ENCODE measurements around the gene CERS6.

The CERS6 gene

DNA sequence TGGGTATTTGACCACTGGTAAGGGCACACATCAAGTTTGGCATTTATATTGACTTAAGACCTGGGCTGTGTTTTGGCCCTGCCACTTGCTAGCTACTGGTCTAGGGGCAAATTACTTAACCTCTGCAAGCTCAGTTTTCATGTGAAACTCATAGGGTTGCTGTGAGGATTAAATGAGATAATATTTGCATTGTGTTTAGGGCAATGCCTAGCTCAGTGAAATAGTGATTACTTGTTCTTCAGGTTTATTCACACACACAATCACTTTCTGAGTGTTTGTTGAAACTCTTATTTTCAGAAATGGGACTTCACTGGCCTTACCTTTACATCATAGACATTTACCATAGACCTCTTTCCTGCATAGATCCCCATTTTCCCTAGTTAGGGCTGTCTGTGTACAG, 12.3 kb downstream of the CERS6 start (continued):
- TF ChIP-seq, protein P1, sequence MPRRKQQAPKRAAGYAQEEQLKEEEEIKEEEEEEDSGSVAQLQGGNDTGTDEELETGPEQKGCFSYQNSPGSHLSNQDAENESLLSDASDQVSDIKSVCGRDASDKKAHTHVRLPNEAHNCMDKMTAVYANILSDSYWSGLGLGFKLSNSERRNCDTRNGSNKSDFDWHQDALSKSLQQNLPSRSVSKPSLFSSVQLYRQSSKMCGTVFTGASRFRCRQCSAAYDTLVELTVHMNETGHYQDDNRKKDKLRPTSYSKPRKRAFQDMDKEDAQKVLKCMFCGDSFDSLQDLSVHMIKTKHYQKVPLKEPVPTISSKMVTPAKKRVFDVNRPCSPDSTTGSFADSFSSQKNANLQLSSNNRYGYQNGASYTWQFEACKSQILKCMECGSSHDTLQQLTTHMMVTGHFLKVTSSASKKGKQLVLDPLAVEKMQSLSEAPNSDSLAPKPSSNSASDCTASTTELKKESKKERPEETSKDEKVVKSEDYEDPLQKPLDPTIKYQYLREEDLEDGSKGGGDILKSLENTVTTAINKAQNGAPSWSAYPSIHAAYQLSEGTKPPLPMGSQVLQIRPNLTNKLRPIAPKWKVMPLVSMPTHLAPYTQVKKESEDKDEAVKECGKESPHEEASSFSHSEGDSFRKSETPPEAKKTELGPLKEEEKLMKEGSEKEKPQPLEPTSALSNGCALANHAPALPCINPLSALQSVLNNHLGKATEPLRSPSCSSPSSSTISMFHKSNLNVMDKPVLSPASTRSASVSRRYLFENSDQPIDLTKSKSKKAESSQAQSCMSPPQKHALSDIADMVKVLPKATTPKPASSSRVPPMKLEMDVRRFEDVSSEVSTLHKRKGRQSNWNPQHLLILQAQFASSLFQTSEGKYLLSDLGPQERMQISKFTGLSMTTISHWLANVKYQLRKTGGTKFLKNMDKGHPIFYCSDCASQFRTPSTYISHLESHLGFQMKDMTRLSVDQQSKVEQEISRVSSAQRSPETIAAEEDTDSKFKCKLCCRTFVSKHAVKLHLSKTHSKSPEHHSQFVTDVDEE (CRISPR knock-in tag; IDR thresholded peaks at IDR 0.05) = no peak
- TF ChIP-seq TCF4 (CRISPR knock-in tag; IDR thresholded peaks at IDR 0.05; ENCODE audit: borderline replicate concordance) (no peak), ZC3H10 (CRISPR knock-in tag; IDR thresholded peaks at IDR 0.05) (no peak), PPARA (CRISPR knock-in tag; IDR thresholded peaks at IDR 0.05; ENCODE audit: borderline replicate concordance) (no peak)

DNA sequence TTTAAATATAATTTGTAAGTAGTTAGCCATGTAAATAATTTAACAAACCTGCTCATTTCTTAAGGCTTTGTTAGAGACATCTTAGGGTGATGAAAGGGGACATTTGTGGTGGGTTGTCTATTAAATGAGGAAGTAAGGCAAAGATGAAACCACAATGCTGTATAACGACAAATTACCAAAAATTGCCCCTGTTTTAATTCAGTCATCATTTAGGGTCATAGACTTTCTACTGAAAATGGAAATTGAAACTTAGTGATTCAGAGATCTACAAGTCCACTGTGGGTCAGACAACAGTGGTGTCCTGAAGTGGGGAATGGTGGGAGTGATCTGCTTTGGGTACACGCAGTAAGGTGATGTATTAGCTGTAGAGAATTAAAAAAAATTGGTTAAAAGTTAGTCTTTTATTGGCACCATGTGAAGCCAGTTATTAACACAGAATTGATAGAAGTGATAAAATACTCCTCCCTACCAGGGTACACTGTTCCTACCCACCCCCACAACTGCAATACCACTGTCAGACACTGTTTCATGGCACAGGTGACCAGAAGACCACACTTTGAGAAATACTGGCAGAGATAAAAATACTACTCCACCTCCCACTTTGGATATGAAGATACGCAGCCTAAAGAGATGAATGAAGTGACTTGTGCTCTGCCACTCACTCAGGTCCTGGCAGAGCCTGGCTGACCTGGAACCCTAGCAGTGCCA, 13.4 kb downstream of the CERS6 start:
- no peak for ATAC-seq

DNA sequence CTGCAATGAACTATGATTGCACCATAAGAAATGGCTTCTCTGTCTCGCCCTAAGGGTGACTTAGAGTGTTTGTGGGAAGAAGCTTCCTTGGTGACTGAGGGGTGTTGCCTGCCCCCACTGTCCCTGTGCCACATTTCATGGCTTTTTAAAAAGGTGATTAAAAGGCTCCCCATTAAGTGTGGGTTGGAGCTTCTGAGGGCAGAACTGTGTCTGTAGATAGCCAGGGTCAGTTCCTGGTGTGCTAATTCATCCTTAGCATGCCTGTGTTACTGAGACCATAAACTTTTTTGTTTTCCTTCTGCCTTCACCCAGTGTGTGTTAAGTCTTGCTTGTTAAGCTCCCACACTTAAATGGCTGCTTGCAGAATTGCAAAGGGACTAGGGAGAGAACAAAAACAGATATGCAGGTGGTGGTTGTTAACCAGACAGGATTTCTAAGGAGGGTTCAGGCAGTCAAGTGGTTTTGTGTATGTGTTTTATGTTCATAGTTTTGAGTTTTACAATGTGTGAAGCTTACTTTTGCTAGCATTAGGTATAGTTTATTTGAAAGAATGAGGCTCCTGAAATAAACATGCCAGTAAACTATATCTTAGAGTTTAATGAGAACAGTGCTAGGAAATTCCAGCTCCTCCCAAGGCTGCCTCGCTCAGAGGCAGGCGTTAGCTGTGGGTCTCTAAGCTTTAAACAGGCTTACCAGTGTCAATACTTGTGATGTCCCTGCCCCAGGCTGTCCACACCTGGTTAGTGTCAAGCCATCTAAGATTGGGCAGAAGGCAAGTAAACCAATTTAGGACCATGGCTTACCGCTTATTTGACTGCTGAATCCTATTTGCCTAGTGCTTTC, 14.5 kb downstream of the CERS6 start:
- TF ChIP-seq TCF4 (CRISPR knock-in tag; IDR thresholded peaks at IDR 0.05; ENCODE audit: borderline replicate concordance) = no peak
- TF ChIP-seq ARNTL (CRISPR knock-in tag; IDR thresholded peaks at IDR 0.05; ENCODE audit: borderline replicate concordance, low read depth) = no peak
- no peak for TF ChIP-seq ZC3H10 (CRISPR knock-in tag; IDR thresholded peaks at IDR 0.05)
- no peak for ATAC-seq

More for the DNA sequence above, 13.4 kb downstream of the CERS6 start:
- TF ChIP-seq GLIS3 (CRISPR knock-in tag; IDR thresholded peaks at IDR 0.05) (no peak), ZNF8 (CRISPR knock-in tag; IDR thresholded peaks at IDR 0.05) (no peak), TCF4 (CRISPR knock-in tag; IDR thresholded peaks at IDR 0.05; ENCODE audit: borderline replicate concordance) (no peak), ZFP3 (CRISPR knock-in tag; IDR thresholded peaks at IDR 0.05) (no peak), ZC3H10 (CRISPR knock-in tag; IDR thresholded peaks at IDR 0.05) (no peak), ZNF565 (CRISPR knock-in tag; conservative IDR thresholded peaks at IDR 0.05; ENCODE audit: low read depth) (no peak), CSDC2 (CRISPR knock-in tag; IDR thresholded peaks at IDR 0.05) (no peak), ARNTL (CRISPR knock-in tag; IDR thresholded peaks at IDR 0.05; ENCODE audit: borderline replicate concordance, low read depth) (no peak), BACH2 (CRISPR knock-in tag; IDR thresholded peaks at IDR 0.05; ENCODE audit: borderline replicate concordance) (no peak)
- TF ChIP-seq, protein P2, sequence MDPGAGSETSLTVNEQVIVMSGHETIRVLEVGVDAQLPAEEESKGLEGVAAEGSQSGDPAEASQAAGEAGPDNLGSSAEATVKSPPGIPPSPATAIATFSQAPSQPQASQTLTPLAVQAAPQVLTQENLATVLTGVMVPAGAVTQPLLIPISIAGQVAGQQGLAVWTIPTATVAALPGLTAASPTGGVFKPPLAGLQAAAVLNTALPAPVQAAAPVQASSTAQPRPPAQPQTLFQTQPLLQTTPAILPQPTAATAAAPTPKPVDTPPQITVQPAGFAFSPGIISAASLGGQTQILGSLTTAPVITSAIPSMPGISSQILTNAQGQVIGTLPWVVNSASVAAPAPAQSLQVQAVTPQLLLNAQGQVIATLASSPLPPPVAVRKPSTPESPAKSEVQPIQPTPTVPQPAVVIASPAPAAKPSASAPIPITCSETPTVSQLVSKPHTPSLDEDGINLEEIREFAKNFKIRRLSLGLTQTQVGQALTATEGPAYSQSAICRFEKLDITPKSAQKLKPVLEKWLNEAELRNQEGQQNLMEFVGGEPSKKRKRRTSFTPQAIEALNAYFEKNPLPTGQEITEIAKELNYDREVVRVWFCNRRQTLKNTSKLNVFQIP (CRISPR knock-in tag; IDR thresholded peaks at IDR 0.05; ENCODE audit: borderline replicate concordance, low read depth) = no peak

DNA sequence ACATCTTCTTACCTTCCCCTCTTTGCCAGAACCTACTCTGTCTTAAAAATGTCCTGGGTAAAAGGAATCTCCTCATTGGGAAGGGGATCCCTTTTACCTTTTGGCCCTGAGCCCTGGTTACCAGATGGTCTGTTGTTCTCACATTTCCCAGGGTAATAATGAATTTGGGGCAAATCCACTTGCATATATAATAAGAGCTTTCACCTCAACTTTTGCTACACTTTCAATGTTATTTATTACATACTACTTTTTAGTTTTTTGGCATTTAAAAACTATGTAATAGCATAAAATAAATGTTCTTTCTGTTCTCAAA, 15.0 kb downstream of the CERS6 start:
- ATAC-seq = no peak
- TF ChIP-seq ISL1 (CRISPR knock-in tag; IDR thresholded peaks at IDR 0.05) (no peak), TCF4 (CRISPR knock-in tag; IDR thresholded peaks at IDR 0.05; ENCODE audit: borderline replicate concordance) (no peak), CSDC2 (CRISPR knock-in tag; IDR thresholded peaks at IDR 0.05) (no peak), RARB (CRISPR knock-in tag; IDR thresholded peaks at IDR 0.05) (no peak)

DNA sequence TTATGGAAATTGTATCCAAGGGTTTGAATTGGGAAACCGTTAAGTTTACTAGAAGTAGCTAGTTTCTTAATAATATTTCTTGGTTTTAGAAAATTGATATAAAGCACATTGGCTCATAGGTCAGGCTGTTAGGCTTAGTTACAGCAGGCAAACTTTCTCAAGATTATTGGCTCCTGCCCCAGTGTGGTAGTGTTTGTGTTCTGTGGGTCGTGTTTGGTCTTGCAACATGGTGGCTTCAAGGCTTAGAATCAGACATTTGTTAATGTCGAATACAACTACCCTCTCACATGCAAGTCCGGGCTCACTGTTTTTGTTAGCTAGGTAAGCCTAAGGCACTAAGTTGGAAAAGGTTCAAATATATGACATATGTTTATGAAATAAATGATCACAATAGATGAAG, 19.6 kb downstream of the CERS6 start:
- no peak for ATAC-seq
- TF ChIP-seq ZNF70 (CRISPR knock-in tag; IDR thresholded peaks at IDR 0.05) (no peak), ZFP3 (CRISPR knock-in tag; IDR thresholded peaks at IDR 0.05) (no peak)
- TF ChIP-seq, protein P3, sequence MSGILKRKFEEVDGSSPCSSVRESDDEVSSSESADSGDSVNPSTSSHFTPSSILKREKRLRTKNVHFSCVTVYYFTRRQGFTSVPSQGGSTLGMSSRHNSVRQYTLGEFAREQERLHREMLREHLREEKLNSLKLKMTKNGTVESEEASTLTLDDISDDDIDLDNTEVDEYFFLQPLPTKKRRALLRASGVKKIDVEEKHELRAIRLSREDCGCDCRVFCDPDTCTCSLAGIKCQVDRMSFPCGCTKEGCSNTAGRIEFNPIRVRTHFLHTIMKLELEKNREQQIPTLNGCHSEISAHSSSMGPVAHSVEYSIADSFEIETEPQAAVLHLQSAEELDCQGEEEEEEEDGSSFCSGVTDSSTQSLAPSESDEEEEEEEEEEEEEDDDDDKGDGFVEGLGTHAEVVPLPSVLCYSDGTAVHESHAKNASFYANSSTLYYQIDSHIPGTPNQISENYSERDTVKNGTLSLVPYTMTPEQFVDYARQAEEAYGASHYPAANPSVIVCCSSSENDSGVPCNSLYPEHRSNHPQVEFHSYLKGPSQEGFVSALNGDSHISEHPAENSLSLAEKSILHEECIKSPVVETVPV (CRISPR knock-in tag; IDR thresholded peaks at IDR 0.05) = no peak

DNA sequence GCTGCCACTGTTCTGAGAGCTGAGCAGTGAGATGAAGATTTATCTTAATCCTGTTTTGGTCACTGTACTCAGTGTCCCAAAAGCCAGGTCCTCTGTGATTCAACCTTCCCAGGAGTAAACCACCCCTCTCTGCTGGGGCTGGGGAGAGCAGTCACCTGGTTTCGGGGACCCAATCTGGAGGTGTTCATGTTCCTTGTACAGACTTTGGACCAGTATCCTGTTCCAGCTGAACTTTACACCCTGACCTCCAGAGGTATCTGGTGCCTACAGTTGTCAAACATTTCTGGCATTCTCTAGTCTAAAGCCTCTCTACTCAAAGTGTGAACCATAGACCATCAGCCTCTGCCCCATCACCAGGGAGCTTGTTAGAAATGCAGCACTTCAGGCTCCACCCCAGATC, 22.1 kb downstream of the CERS6 start:
- no peak for ATAC-seq
- TF ChIP-seq, protein P4, sequence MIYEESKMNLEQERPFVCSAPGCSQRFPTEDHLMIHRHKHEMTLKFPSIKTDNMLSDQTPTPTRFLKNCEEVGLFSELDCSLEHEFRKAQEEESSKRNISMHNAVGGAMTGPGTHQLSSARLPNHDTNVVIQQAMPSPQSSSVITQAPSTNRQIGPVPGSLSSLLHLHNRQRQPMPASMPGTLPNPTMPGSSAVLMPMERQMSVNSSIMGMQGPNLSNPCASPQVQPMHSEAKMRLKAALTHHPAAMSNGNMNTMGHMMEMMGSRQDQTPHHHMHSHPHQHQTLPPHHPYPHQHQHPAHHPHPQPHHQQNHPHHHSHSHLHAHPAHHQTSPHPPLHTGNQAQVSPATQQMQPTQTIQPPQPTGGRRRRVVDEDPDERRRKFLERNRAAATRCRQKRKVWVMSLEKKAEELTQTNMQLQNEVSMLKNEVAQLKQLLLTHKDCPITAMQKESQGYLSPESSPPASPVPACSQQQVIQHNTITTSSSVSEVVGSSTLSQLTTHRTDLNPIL (CRISPR knock-in tag; IDR thresholded peaks at IDR 0.05; ENCODE audit: low read depth) = no peak
- no peak for TF ChIP-seq PPARA (CRISPR knock-in tag; IDR thresholded peaks at IDR 0.05; ENCODE audit: borderline replicate concordance)
- TF ChIP-seq ZC3H10 (CRISPR knock-in tag; IDR thresholded peaks at IDR 0.05) = no peak
- no peak for TF ChIP-seq ESRRG (CRISPR knock-in tag; IDR thresholded peaks at IDR 0.05)
- TF ChIP-seq BACH2 (CRISPR knock-in tag; IDR thresholded peaks at IDR 0.05; ENCODE audit: borderline replicate concordance) = no peak
- TF ChIP-seq OSR1 (CRISPR knock-in tag; IDR thresholded peaks at IDR 0.05) = no peak
- TF ChIP-seq ZFP3 (CRISPR knock-in tag; IDR thresholded peaks at IDR 0.05) = no peak
- TF ChIP-seq GLIS3 (CRISPR knock-in tag; IDR thresholded peaks at IDR 0.05) = no peak
- TF ChIP-seq RARB (CRISPR knock-in tag; IDR thresholded peaks at IDR 0.05) = no peak
- no peak for TF ChIP-seq ARNTL (CRISPR knock-in tag; IDR thresholded peaks at IDR 0.05; ENCODE audit: borderline replicate concordance, low read depth)
- TF ChIP-seq ZNF70 (CRISPR knock-in tag; IDR thresholded peaks at IDR 0.05) = no peak
- TF ChIP-seq ZNF565 (CRISPR knock-in tag; conservative IDR thresholded peaks at IDR 0.05; ENCODE audit: low read depth) = no peak
- TF ChIP-seq, protein P2 (CRISPR knock-in tag; IDR thresholded peaks at IDR 0.05; ENCODE audit: borderline replicate concordance, low read depth) = no peak
